ENCODE data around the gene UGT1A7. TPM values are rescaled to one million over a fixed set of nuclear protein-coding genes. Genes with fewer than 3 reads are reported as not detected.

UGT1A7 gene
- total RNA-seq, 2 experiments from 2014 or later, result not detected

DNA sequence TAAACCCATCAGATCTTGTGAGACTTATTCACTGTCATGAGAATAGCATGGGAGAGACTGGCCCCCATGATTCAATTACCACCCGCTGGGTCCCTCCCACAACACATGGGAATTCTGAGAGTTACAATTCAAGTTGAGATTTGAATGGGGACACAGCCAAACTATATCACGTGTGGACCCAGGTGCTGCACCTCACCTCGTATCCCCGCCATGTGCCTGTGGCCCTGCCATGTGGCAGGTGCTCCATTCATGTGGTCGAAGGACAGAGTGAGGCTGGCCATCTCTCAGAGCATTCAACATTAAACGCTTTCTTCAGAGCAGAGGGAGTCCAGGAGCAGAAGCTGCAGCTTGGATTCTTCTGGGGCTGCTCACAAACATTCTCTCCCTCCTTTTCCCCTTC lies 128.7 kb downstream of the UGT1A7 start:
- Histone ChIP-seq H3K4me3 (ENCODE audit: low read length) (no peak overlapping the region), H3K4me1 (ENCODE audit: insufficient read depth, low read length) (no peaks in the 10 kb centered on the region), H3K27ac (ENCODE audit: low read depth in 1 of 2, low read length in 2 of 2) (no peak overlapping the region), H3K27me3 (ENCODE audit: control insufficient read depth in 1 of 2, insufficient read depth in 2 of 2, low read length in 2 of 2) (peaks cover 6 to 8% of the 10 kb centered on the region in 2 experiments), H3K36me3 (ENCODE audit: insufficient read depth, low read length) (no peaks in the 10 kb centered on the region), H3K9me3 (ENCODE audit: control insufficient read depth in 1 of 2, insufficient read depth in 1 of 2, low read length in 2 of 2) (peaks cover 0 to 10% of the 10 kb centered on the region in 2 experiments)
- intact Hi-C loops (cut with DNase I, micrococcal nuclease), result no loop called here
- ChIA-PET CTCF (no interaction called here), POLR2A (no interaction called here)
- TF ChIP-seq, protein P1, sequence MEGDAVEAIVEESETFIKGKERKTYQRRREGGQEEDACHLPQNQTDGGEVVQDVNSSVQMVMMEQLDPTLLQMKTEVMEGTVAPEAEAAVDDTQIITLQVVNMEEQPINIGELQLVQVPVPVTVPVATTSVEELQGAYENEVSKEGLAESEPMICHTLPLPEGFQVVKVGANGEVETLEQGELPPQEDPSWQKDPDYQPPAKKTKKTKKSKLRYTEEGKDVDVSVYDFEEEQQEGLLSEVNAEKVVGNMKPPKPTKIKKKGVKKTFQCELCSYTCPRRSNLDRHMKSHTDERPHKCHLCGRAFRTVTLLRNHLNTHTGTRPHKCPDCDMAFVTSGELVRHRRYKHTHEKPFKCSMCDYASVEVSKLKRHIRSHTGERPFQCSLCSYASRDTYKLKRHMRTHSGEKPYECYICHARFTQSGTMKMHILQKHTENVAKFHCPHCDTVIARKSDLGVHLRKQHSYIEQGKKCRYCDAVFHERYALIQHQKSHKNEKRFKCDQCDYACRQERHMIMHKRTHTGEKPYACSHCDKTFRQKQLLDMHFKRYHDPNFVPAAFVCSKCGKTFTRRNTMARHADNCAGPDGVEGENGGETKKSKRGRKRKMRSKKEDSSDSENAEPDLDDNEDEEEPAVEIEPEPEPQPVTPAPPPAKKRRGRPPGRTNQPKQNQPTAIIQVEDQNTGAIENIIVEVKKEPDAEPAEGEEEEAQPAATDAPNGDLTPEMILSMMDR (IDR thresholded peaks at IDR 0.05), result no peak
- H3K27me3 Mint-ChIP-seq, result peaks cover 10% of the 10 kb centered on the region
- DNase-seq, result no peak
- H3K4me3 Mint-ChIP-seq, result no peak overlapping the region
- H3K9me3 Mint-ChIP-seq, result no peaks in the 10 kb centered on the region
- no peaks in the 10 kb centered on the region for H3K36me3 Mint-ChIP-seq (ENCODE audit: low read depth)
- no peaks in the 10 kb centered on the region for H3K4me1 Mint-ChIP-seq (ENCODE audit: low read depth)
- no peak for ATAC-seq (ENCODE audit: poor library complexity)
- no peak overlapping the region for H3K27ac Mint-ChIP-seq

- no peaks in the 10 kb centered on the region for H3K36me3 ChIP-seq (ENCODE audit: insufficient read depth, low read length)
- TF ChIP-seq, protein P1 (IDR thresholded peaks at IDR 0.05), result no peak
- DNase-seq, result peak in 1 of 14 experiments; percentile 27
- no peak for ATAC-seq (ENCODE audit: poor library complexity)
- H3K27ac ChIP-seq (ENCODE audit: low read depth in 1 of 2, low read length in 2 of 2), result no peak overlapping the region
- ChIA-PET POLR2A (no interaction called here), CTCF (no interaction called here)
- peaks cover 10% of the 10 kb centered on the region for H3K27me3 Mint-ChIP-seq
- no peak overlapping the region for H3K4me3 Mint-ChIP-seq
- peaks cover 6 to 8% of the 10 kb centered on the region in 2 experiments for H3K27me3 ChIP-seq (ENCODE audit: control insufficient read depth in 1 of 2, insufficient read depth in 2 of 2, low read length in 2 of 2)
- no peaks in the 10 kb centered on the region for H3K4me1 ChIP-seq (ENCODE audit: insufficient read depth, low read length)
- H3K9me3 ChIP-seq (ENCODE audit: control insufficient read depth in 1 of 2, insufficient read depth in 1 of 2, low read length in 2 of 2), result peaks cover 0 to 10% of the 10 kb centered on the region in 2 experiments
- H3K27ac Mint-ChIP-seq, result no peak overlapping the region
- H3K36me3 Mint-ChIP-seq (ENCODE audit: low read depth), result no peaks in the 10 kb centered on the region
- intact Hi-C loops (cut with DNase I, micrococcal nuclease), result no loop called here
- no peaks in the 10 kb centered on the region for H3K9me3 Mint-ChIP-seq
- no peak overlapping the region for H3K4me3 ChIP-seq (ENCODE audit: low read length)
- H3K4me1 Mint-ChIP-seq (ENCODE audit: low read depth), result no peaks in the 10 kb centered on the region
These were observed 129.4 kb downstream of the UGT1A7 start for GRCh38 chr2:233811087-233811486.

GRCh38 chr2:233811732-233812131 lies 130.0 kb downstream of the UGT1A7 start:
- no peaks in the 10 kb centered on the region for H3K36me3 ChIP-seq (ENCODE audit: insufficient read depth, low read length)
- no peaks in the 10 kb centered on the region for H3K4me1 ChIP-seq (ENCODE audit: insufficient read depth, low read length)
- TF ChIP-seq, protein P1 (IDR thresholded peaks at IDR 0.05), result no peak
- ChIA-PET POLR2A (no interaction called here), CTCF (no interaction called here)
- H3K27ac ChIP-seq (ENCODE audit: low read depth in 1 of 2, low read length in 2 of 2), result no peak overlapping the region
- peaks cover 8% of the 10 kb centered on the region in 2 experiments for H3K27me3 ChIP-seq (ENCODE audit: control insufficient read depth in 1 of 2, insufficient read depth in 2 of 2, low read length in 2 of 2)
- intact Hi-C loops (cut with DNase I, micrococcal nuclease), result no loop called here
- ATAC-seq (ENCODE audit: poor library complexity) (no peak), DNase-seq (peak in 1 of 14 experiments; percentile 17)
- Mint-ChIP-seq H3K4me1 (ENCODE audit: low read depth) (no peaks in the 10 kb centered on the region), H3K9me3 (no peaks in the 10 kb centered on the region), H3K4me3 (no peak overlapping the region), H3K27me3 (peaks cover 10% of the 10 kb centered on the region), H3K27ac (no peak overlapping the region), H3K36me3 (ENCODE audit: low read depth) (no peaks in the 10 kb centered on the region)
- H3K9me3 ChIP-seq (ENCODE audit: control insufficient read depth in 1 of 2, insufficient read depth in 1 of 2, low read length in 2 of 2), result peaks cover 0 to 10% of the 10 kb centered on the region in 2 experiments
- H3K4me3 ChIP-seq (ENCODE audit: low read length), result no peak overlapping the region
